ENCODE measurements around the gene PSMD12.
"Not testable (repeated sequence)": the region's sequence is repeated elsewhere in the genome, so short reads cannot be mapped to it uniquely, and the experiment has no call there.

Gene PSMD12

DNA sequence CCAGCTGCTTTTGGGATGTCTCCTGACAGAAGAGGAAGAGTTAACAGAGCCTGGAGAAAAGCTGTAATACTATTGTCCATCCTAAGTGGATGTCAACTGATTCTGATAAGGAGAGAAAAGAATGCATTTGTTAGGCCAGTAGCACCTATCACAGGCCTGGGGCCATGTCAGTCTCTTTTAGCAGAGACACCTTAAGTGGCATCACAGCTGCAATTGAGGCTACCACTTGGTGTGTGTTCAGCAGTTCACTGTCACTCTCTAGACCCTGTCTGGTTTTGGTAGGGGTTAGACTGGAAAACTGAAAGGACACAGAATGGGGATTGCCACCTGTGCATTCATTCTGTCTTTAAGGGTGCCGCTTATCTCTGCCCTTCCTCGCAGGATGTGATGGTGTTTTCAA is 42.0 kb downstream of the PSMD12 start:
- H4K20me1 ChIP-seq (ENCODE audit: low read depth, low read length) = no peaks in the 10 kb centered on the region
- no peaks in the 10 kb centered on the region for H3F3A ChIP-seq (ENCODE audit: insufficient read depth)
- H3K4me3 ChIP-seq (ENCODE audit: insufficient read depth, low read length, poor library complexity, severe bottlenecking) = no peak overlapping the region
- no peak overlapping the region for H3K27ac ChIP-seq (ENCODE audit: low read depth, low read length)
- no peak overlapping the region for H2AFZ ChIP-seq (ENCODE audit: low read depth, low read length, severe bottlenecking)
- no peaks in the 10 kb centered on the region for H3K9me2 ChIP-seq (replicated peaks; ENCODE audit: insufficient read depth, low read length)
- no peak overlapping the region for H3K9ac ChIP-seq (ENCODE audit: low read length)
- no peaks in the 10 kb centered on the region for H3K27me3 ChIP-seq (ENCODE audit: low read length)
- H3K36me3 ChIP-seq (ENCODE audit: low read length) = no peaks in the 10 kb centered on the region
- no peak overlapping the region for H3K4me2 ChIP-seq (ENCODE audit: low read depth, low read length, poor library complexity, severe bottlenecking)
- H3K9me3 ChIP-seq (ENCODE audit: insufficient read depth, low read length) = no peaks in the 10 kb centered on the region
- no peak for TF ChIP-seq EZH2phosphoT487 (conservative IDR thresholded peaks at IDR 0.05; ENCODE audit: low read length)
- TF ChIP-seq, protein P1, sequence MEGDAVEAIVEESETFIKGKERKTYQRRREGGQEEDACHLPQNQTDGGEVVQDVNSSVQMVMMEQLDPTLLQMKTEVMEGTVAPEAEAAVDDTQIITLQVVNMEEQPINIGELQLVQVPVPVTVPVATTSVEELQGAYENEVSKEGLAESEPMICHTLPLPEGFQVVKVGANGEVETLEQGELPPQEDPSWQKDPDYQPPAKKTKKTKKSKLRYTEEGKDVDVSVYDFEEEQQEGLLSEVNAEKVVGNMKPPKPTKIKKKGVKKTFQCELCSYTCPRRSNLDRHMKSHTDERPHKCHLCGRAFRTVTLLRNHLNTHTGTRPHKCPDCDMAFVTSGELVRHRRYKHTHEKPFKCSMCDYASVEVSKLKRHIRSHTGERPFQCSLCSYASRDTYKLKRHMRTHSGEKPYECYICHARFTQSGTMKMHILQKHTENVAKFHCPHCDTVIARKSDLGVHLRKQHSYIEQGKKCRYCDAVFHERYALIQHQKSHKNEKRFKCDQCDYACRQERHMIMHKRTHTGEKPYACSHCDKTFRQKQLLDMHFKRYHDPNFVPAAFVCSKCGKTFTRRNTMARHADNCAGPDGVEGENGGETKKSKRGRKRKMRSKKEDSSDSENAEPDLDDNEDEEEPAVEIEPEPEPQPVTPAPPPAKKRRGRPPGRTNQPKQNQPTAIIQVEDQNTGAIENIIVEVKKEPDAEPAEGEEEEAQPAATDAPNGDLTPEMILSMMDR (IDR thresholded peaks at IDR 0.05; ENCODE audit: insufficient read depth, low read length, poor library complexity, severe bottlenecking) = no peak
- no peaks in the 10 kb centered on the region for H3K79me2 ChIP-seq (ENCODE audit: insufficient read depth, low read length)

DNA sequence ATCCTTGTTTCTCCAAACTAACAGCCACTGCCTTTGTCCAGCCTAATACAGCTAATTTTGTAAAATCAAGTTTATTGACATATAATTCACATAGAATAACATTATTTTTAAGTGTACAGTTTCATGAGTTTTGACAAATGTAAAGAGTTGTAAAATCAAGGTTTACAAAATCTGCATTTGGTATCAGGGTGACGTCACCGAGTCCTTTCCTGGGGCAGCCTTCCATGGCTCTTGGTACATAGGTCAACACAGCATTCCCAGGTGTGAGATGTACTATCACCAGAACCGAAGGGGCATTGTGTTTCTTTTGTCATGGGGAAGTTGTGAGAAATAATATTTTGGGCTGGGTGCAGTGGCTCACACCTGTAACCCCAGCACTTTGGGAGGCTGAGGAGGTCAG is 42.9 kb downstream of the PSMD12 start:
- H3K9me3 ChIP-seq (ENCODE audit: insufficient read depth, low read length) = no peaks in the 10 kb centered on the region
- TF ChIP-seq EZH2phosphoT487 (conservative IDR thresholded peaks at IDR 0.05; ENCODE audit: low read length) = no peak
- TF ChIP-seq, protein P1 (IDR thresholded peaks at IDR 0.05; ENCODE audit: insufficient read depth, low read length, poor library complexity, severe bottlenecking) = no peak
- H3K27me3 ChIP-seq (ENCODE audit: low read length) = no peaks in the 10 kb centered on the region
- H3K4me2 ChIP-seq (ENCODE audit: low read depth, low read length, poor library complexity, severe bottlenecking) = no peak overlapping the region
- no peaks in the 10 kb centered on the region for H3K79me2 ChIP-seq (ENCODE audit: insufficient read depth, low read length)
- no peak overlapping the region for H3K27ac ChIP-seq (ENCODE audit: low read depth, low read length)
- no peaks in the 10 kb centered on the region for H3K36me3 ChIP-seq (ENCODE audit: low read length)
- H3K9ac ChIP-seq (ENCODE audit: low read length) = no peak overlapping the region
- H2AFZ ChIP-seq (ENCODE audit: low read depth, low read length, severe bottlenecking) = no peak overlapping the region
- H3K4me3 ChIP-seq (ENCODE audit: insufficient read depth, low read length, poor library complexity, severe bottlenecking) = no peak overlapping the region
- no peaks in the 10 kb centered on the region for H3F3A ChIP-seq (ENCODE audit: insufficient read depth)
- H3K9me2 ChIP-seq (replicated peaks; ENCODE audit: insufficient read depth, low read length) = no peaks in the 10 kb centered on the region
- no peaks in the 10 kb centered on the region for H4K20me1 ChIP-seq (ENCODE audit: low read depth, low read length)

DNA sequence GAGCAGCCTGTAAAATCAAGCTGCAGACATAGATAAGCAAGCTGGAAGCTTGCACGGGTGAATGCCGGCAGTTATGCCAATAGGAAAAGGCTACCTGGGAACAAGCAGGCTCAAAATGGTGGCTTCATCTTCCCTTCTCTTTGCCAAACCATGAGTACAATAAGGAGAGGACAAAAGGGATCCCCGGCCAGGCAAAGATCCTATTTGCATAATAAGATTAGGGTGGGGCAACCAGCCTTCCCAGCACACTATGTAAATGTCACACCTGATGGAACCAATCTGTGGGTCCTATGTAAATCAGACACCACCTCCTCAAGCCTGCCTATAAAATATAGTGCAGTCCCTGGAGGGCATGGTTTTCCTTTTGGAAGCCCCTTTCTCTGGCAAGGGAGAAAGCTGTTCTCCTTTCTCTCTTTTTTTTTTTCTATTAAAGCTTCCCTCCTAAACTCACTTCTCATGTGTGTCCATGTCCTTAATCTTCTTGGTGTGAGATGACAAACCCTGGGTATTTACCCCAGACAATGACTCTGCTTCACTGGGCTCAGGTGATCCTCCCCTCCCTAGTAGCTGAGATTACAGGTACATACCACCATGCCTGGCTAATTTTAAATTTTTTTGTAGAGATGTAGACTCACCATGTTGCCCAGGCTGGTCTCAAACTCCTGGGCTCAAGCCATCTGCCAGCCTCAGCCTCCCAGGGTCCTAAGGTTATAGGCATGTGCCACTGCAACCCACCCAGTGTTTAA is 44.2 kb downstream of the PSMD12 start:
- no peaks in the 10 kb centered on the region for H4K20me1 ChIP-seq (ENCODE audit: low read depth, low read length)
- no peaks in the 10 kb centered on the region for H3F3A ChIP-seq (ENCODE audit: insufficient read depth)
- H3K9ac ChIP-seq (ENCODE audit: low read length) = no peak overlapping the region
- no peaks in the 10 kb centered on the region for H3K36me3 ChIP-seq (ENCODE audit: low read length)
- H3K4me2 ChIP-seq (ENCODE audit: low read depth, low read length, poor library complexity, severe bottlenecking) = no peak overlapping the region
- no peak overlapping the region for H3K4me3 ChIP-seq (ENCODE audit: insufficient read depth, low read length, poor library complexity, severe bottlenecking)
- H3K27me3 ChIP-seq (ENCODE audit: low read length) = no peaks in the 10 kb centered on the region
- no peaks in the 10 kb centered on the region for H3K9me2 ChIP-seq (replicated peaks; ENCODE audit: insufficient read depth, low read length)
- TF ChIP-seq EZH2phosphoT487 (conservative IDR thresholded peaks at IDR 0.05; ENCODE audit: low read length) = no peak
- TF ChIP-seq, protein P1 (IDR thresholded peaks at IDR 0.05; ENCODE audit: insufficient read depth, low read length, poor library complexity, severe bottlenecking) = no peak
- H3K27ac ChIP-seq (ENCODE audit: low read depth, low read length) = no peak overlapping the region
- H2AFZ ChIP-seq (ENCODE audit: low read depth, low read length, severe bottlenecking) = no peak overlapping the region
- no peaks in the 10 kb centered on the region for H3K9me3 ChIP-seq (ENCODE audit: insufficient read depth, low read length)
- H3K79me2 ChIP-seq (ENCODE audit: insufficient read depth, low read length) = no peaks in the 10 kb centered on the region

DNA sequence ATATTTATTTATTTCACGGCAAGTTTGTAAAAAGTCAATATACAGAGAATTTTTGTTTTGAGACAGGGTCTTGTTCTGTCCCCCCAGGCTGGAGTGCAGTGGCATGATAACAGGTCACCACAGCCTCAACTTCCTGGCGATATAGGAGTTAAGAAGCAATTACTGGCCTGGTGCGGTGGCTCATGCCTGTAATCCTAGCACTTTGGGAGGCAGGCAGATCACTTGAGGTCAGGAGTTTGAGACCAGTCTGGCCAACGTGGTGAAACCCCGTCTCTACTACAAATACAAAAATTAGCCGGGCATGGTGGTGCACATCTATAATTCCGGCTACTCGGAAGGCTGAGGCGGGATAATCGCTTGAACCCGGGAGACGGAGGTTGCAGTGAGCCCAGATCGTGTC is 44.9 kb downstream of the PSMD12 start:
- H3K9ac ChIP-seq (ENCODE audit: low read length); H2AFZ ChIP-seq (ENCODE audit: low read depth, low read length, severe bottlenecking); H3F3A ChIP-seq (ENCODE audit: insufficient read depth); H3K27me3 ChIP-seq (ENCODE audit: low read length); H3K4me3 ChIP-seq (ENCODE audit: insufficient read depth, low read length, poor library complexity, severe bottlenecking); H3K27ac ChIP-seq (ENCODE audit: low read depth, low read length); H3K79me2 ChIP-seq (ENCODE audit: insufficient read depth, low read length); H3K4me2 ChIP-seq (ENCODE audit: low read depth, low read length, poor library complexity, severe bottlenecking); H4K20me1 ChIP-seq (ENCODE audit: low read depth, low read length); H3K9me2 ChIP-seq (replicated peaks; ENCODE audit: insufficient read depth, low read length); H3K36me3 ChIP-seq (ENCODE audit: low read length); H3K9me3 ChIP-seq (ENCODE audit: insufficient read depth, low read length): not testable (repeated sequence)
